NCI-H1092 treated with DMSO at 0.1 percent for 48 hours (cell line): Measurements from ENCODE around the gene STK17A.
"Not testable (repeated sequence)": the region's sequence is repeated elsewhere in the genome, so short reads cannot be mapped to it uniquely, and the experiment has no call there.

ENCODE experiments used
- DNase-seq: peaks from one replicate; lab custom pipeline; 2025; lab: John Stamatoyannopoulos, UW

Gene STK17A

GRCh38 chr7:43568529-43568928 is 14.4 kb upstream of the STK17A start:
- DNase-seq = no peak

- no peak for DNase-seq
Measured at GRCh38 chr7:43569424-43569823, 13.5 kb upstream of the STK17A start.

GRCh38 chr7:43570688-43571365 is 12.1 kb upstream of the STK17A start:
- DNase-seq = no peak

GRCh38 chr7:43572516-43573049 is 10.3 kb upstream of the STK17A start:
- no peak for DNase-seq

- DNase-seq = not testable (repeated sequence)
Measured at GRCh38 chr7:43573832-43574231, 9.1 kb upstream of the STK17A start.

- no peak for DNase-seq
Measured at GRCh38 chr7:43575506-43575905, 7.4 kb upstream of the STK17A start.

- no peak for DNase-seq
Measured at GRCh38 chr7:43576241-43576640, 6.7 kb upstream of the STK17A start.

GRCh38 chr7:43577485-43577951 is 5.4 kb upstream of the STK17A start:
- DNase-seq = no peak

- DNase-seq = peak; percentile 56
Measured at GRCh38 chr7:43583424-43584194, 701 bp downstream of the STK17A start.

GRCh38 chr7:43584195-43584586 is 1.3 kb downstream of the STK17A start:
- no peak for DNase-seq

GRCh38 chr7:43584733-43585132 is 1.8 kb downstream of the STK17A start:
- not testable (repeated sequence) for DNase-seq

- DNase-seq = no peak
Measured at GRCh38 chr7:43585562-43585961, 2.7 kb downstream of the STK17A start.

GRCh38 chr7:43586251-43586900 is 3.5 kb downstream of the STK17A start:
- no peak for DNase-seq

- DNase-seq = no peak
Measured at GRCh38 chr7:43588477-43589132, 5.7 kb downstream of the STK17A start.

GRCh38 chr7:43589133-43589478 is 6.2 kb downstream of the STK17A start:
- no peak for DNase-seq

GRCh38 chr7:43589728-43590127 is 6.8 kb downstream of the STK17A start:
- DNase-seq = no peak

- DNase-seq = no peak
Measured at GRCh38 chr7:43590862-43591557, 8.1 kb downstream of the STK17A start.

- DNase-seq = no peak
Measured at GRCh38 chr7:43591558-43592180, 8.8 kb downstream of the STK17A start.

- DNase-seq = no peak
Measured at GRCh38 chr7:43592326-43592725, 9.4 kb downstream of the STK17A start.

GRCh38 chr7:43593010-43593409 is 10.1 kb downstream of the STK17A start:
- no peak for DNase-seq

GRCh38 chr7:43594020-43594419 is 11.1 kb downstream of the STK17A start:
- no peak for DNase-seq
